CD4-positive, alpha-beta T cell (primary cell): Measurements from ENCODE around the gene S100P. TPM values are rescaled to one million over a fixed set of nuclear protein-coding genes. Genes with fewer than 3 reads are reported as not detected.

Source experiments
- ATAC-seq: fragments of 200-7000 bp; cut with Tn5 transposase; one replicate; pipeline ENCODE4 v1.10.0; 2022; ENCODE audit warnings: mild to moderate bottlenecking; ENCODE audit not compliant: poor library complexity
- CTCF ChIA-PET: fragments of 350-600 bp; sonication (Branson Sonifier 250); formaldehyde crosslinking; loops from one replicate; lab custom pipeline; 2021; ENCODE audit warnings: antibody characterized with exemption, inconsistent platforms; lab: Charles Lee
- POLR2A ChIA-PET: fragments of 350-600 bp; sonication (Branson Sonifier 250); formaldehyde crosslinking; loops from one replicate; lab custom pipeline; 2021; ENCODE audit warnings: antibody characterized with exemption, inconsistent platforms; lab: Charles Lee
- DNase-seq, 14 experiments: peaks; one replicate each; pipeline ENCODE4 v3.0.0-alpha.2; 2013 to 2020; ENCODE audit warnings: mixed read lengths in 2 of 14
- H3K27ac ChIP-seq, 2 donors: one replicate each; pipeline versions ENCODE4 v1.5.1 to v1.7.0; 2013; ENCODE audit warnings: low read length in 2 of 2, low read depth in 1 of 2, mild to moderate bottlenecking in 1 of 2
- H3K27me3 ChIP-seq, 2 experiments: 1 replicate in 1 of 2; 2 replicates in 1 of 2; pipeline versions ENCODE4 v1.6.1 to v1.7.0; 2013; ENCODE audit warnings: low read length in 2 of 2, control low read depth in 1 of 2, mild to moderate bottlenecking in 1 of 2, moderate library complexity in 1 of 2; ENCODE audit not compliant: insufficient read depth in 2 of 2, control insufficient read depth in 1 of 2
- H3K36me3 ChIP-seq: one replicate; pipeline ENCODE4 v1.6.1; 2013; ENCODE audit warnings: low read length, control low read depth; ENCODE audit not compliant: insufficient read depth
- H3K4me1 ChIP-seq: one replicate; pipeline ENCODE4 v1.6.1; 2013; ENCODE audit warnings: low read length, control low read depth; ENCODE audit not compliant: insufficient read depth
- H3K4me3 ChIP-seq: one replicate; pipeline ENCODE4 v1.5.1; 2013; ENCODE audit warnings: mild to moderate bottlenecking, low read length, moderate library complexity
- H3K9me3 ChIP-seq, 2 experiments: 1 replicate in 1 of 2; 2 replicates in 1 of 2; pipeline versions ENCODE4 v1.6.1 to v1.7.0; 2013; ENCODE audit warnings: low read length in 2 of 2, mild to moderate bottlenecking in 2 of 2, control low read depth in 1 of 2, moderate library complexity in 1 of 2; ENCODE audit not compliant: control insufficient read depth in 1 of 2, insufficient read depth in 1 of 2
- H3K27ac Mint-ChIP-seq: one replicate; pipeline ENCODE4 v1.8.0; 2020; ENCODE audit warnings: mixed read lengths
- H3K27me3 Mint-ChIP-seq: one replicate; pipeline ENCODE4 v1.8.0; 2021; ENCODE audit warnings: mixed read lengths
- H3K36me3 Mint-ChIP-seq: one replicate; pipeline ENCODE4 v1.8.0; 2021; ENCODE audit warnings: low read depth, mixed read lengths
- H3K4me1 Mint-ChIP-seq: one replicate; pipeline ENCODE4 v1.8.0; 2021; ENCODE audit warnings: low read depth, mixed read lengths
- H3K4me3 Mint-ChIP-seq: one replicate; pipeline ENCODE4 v1.8.0; 2020; ENCODE audit warnings: mild to moderate bottlenecking, mixed read lengths
- H3K9me3 Mint-ChIP-seq: one replicate; pipeline ENCODE4 v1.8.0; 2020; ENCODE audit warnings: mixed read lengths
- intact Hi-C, 2 experiments: fragments of 100-400 bp; cut with DNase I in 1 of 2; cut with micrococcal nuclease in 1 of 2; formaldehyde crosslinking; loops; one replicate each; pipeline versions ENCODE4 v1.15.1 to v1.9.0; 2023 to 2025; cut with DNase I, micrococcal nuclease
- total RNA-seq, 174 experiments: library from RNA in 2 of 174; stranded (reverse) in 2 of 174; gene quantifications; one replicate each; pipeline ENCODE4 v1.2.3 and lab custom pipeline; 2021 to 2026
- TF ChIP-seq, protein P1 (sequence below): fragments of 200-600 bp; IDR thresholded peaks from one replicate; pipeline ENCODE4 v1.8.0; 2022; ENCODE audit warnings: antibody characterized with exemption, mild to moderate bottlenecking

The S100P gene
- total RNA-seq, 2 experiments from 2014 or later, result 0.58 to 2.8 TPM

DNA sequence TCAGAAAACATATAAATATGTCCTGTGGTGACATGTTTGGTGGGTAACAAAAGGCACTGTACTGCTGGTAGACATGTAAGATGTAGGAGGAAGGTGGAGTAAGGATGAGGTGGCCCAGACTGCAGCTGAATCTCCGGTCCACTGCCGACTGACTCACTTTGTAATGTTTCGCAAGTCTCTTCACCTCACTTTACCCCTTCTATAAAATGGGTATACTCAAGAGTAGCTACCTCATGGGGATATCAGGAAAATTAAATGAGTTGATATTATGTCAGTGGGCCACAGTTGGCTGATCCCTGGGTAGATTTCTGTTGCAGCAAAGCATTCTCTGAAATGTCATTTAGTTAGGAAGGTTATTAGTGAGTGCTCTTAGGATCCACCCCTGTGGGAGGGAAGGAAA lies 31.1 kb upstream of the S100P start:
- Histone ChIP-seq H3K9me3 (peaks cover 0 to 1% of the 10 kb centered on the region in 2 experiments), H3K36me3 (no peaks in the 10 kb centered on the region), H3K27ac (no peak overlapping the region), H3K4me1 (peaks cover 32% of the 10 kb centered on the region), H3K27me3 (peaks cover 7 to 8% of the 10 kb centered on the region in 2 experiments), H3K4me3 (no peak overlapping the region)
- Mint-ChIP-seq H3K27ac (no peak overlapping the region), H3K4me3 (peak overlapping the region; percentile 7), H3K27me3 (peaks cover 29% of the 10 kb centered on the region), H3K9me3 (no peaks in the 10 kb centered on the region), H3K4me1 (no peaks in the 10 kb centered on the region), H3K36me3 (no peaks in the 10 kb centered on the region)
- TF ChIP-seq, protein P1, sequence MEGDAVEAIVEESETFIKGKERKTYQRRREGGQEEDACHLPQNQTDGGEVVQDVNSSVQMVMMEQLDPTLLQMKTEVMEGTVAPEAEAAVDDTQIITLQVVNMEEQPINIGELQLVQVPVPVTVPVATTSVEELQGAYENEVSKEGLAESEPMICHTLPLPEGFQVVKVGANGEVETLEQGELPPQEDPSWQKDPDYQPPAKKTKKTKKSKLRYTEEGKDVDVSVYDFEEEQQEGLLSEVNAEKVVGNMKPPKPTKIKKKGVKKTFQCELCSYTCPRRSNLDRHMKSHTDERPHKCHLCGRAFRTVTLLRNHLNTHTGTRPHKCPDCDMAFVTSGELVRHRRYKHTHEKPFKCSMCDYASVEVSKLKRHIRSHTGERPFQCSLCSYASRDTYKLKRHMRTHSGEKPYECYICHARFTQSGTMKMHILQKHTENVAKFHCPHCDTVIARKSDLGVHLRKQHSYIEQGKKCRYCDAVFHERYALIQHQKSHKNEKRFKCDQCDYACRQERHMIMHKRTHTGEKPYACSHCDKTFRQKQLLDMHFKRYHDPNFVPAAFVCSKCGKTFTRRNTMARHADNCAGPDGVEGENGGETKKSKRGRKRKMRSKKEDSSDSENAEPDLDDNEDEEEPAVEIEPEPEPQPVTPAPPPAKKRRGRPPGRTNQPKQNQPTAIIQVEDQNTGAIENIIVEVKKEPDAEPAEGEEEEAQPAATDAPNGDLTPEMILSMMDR, result no peak
- POLR2A ChIA-PET, result interaction anchor here (1.7 to 4.4 kb wide), 2 partner anchors 12 to 18 kb away, joined by 5 to 42 read pairs; a partner anchor contains a TSS
- no peak for ATAC-seq
- CTCF ChIA-PET, result no interaction called here
- no peak for DNase-seq
- intact Hi-C loops, result no loop called here

DNA sequence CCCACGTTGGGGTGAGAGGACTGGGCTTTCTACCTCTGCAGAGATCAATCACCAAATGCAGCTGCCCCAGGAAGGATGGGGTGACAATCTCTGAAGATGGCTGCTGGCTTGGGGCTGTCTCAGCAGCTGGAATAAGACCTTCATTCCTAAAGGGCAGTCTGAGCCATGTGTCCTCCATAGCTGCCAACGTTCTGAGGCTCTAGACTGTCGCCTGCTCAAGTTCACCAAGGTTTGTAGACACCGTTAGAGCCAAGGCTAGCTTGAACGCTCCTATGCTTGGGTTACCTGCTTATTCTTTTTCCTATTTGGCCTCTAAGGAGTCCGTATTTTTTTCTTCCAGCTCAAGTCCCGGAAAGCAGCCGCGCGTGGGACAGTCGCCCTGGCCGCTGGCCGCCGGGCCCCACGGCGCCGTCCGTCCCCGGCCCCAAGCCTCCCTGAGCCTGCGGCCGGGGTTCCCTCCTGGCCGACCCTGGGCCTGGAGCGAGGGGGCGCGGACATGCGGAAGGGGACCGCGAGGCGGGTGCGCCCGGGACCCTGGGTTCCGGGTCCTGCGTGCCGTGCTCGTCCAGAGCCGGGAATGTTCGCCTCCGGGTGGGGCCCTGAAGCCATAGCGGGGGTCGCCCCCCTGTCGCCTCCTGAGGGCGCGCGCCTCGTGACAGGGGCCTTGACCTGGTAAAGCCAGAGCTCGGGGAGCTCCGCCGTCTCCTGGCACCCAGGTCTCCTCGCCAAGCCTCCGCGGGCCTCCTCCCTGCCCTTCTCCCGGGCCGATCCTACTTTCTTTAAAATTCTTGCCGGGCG lies 29.9 kb upstream of the S100P start:
- H3K27me3 ChIP-seq, result peaks cover 6 to 7% of the 10 kb centered on the region in 2 experiments
- intact Hi-C loops, result no loop called here
- H3K4me3 Mint-ChIP-seq, result peak overlapping the region; percentile 30
- no peaks in the 10 kb centered on the region for H3K9me3 ChIP-seq
- DNase-seq, result no peak
- no peak for ATAC-seq
- H3K4me1 Mint-ChIP-seq, result no peaks in the 10 kb centered on the region
- TF ChIP-seq, protein P1, result no peak
- H3K27ac Mint-ChIP-seq, result no peak overlapping the region
- H3K36me3 ChIP-seq, result peaks cover 3% of the 10 kb centered on the region
- H3K9me3 Mint-ChIP-seq, result no peaks in the 10 kb centered on the region
- no peak overlapping the region for H3K27ac ChIP-seq
- H3K27me3 Mint-ChIP-seq, result peaks cover 29% of the 10 kb centered on the region
- H3K4me1 ChIP-seq, result peaks cover 24% of the 10 kb centered on the region
- ChIA-PET POLR2A (interaction anchor here (1.0 to 4.4 kb wide), 9 partner anchors 11 to 58 kb away, joined by 3 to 42 read pairs (median 5); partner anchors contain the start of genes MRFAP1 and MRFAP1L1), CTCF (interaction anchor here (0.6 to 1.8 kb wide), 14 partner anchors 10 to 210 kb away, joined by 3 to 23 read pairs (median 3); partner anchors contain the start of genes MAN2B2 and MRFAP1)
- H3K36me3 Mint-ChIP-seq, result no peaks in the 10 kb centered on the region
- H3K4me3 ChIP-seq, result peak overlapping the region; percentile 48

DNA sequence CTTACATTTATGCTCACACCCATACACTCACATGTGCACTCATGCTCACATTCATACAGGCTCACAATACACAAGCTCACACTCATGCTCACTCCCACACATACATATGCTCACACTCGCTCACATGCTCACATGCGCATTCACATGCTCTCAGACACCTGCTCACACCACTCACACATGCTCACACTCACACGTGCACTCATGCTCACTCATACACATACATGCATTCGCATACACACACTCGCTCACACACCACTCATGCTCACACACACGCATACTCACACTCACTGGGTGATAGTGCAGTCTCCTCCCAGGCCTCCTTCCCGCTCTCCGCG lies 28.4 kb upstream of the S100P start:
- intact Hi-C loops, result no loop called here
- peaks cover 14% of the 10 kb centered on the region for H3K4me1 ChIP-seq
- TF ChIP-seq, protein P1, result no peak
- peaks cover 5% of the 10 kb centered on the region for H3K36me3 ChIP-seq
- POLR2A ChIA-PET, result interaction anchor here (2.4 to 4.4 kb wide), 2 partner anchors 9 to 25 kb away, joined by 6 to 42 read pairs; a partner anchor contains a TSS
- Mint-ChIP-seq H3K27ac (no peak overlapping the region), H3K9me3 (no peaks in the 10 kb centered on the region), H3K36me3 (no peaks in the 10 kb centered on the region), H3K4me1 (no peaks in the 10 kb centered on the region), H3K27me3 (peaks cover 24% of the 10 kb centered on the region), H3K4me3 (no peak overlapping the region)
- no peak overlapping the region for H3K27ac ChIP-seq
- no peak overlapping the region for H3K4me3 ChIP-seq
- DNase-seq (no peak), ATAC-seq (no peak)
- CTCF ChIA-PET, result interaction anchor here (1.4 kb wide), 1 partner anchor 25 kb away, joined by 10 read pairs; the partner anchor contains the start of gene MRFAP1
- H3K27me3 ChIP-seq, result peaks cover 6 to 7% of the 10 kb centered on the region in 2 experiments
- H3K9me3 ChIP-seq, result no peaks in the 10 kb centered on the region
